Osteoblast (primary cell): ENCODE data around the gene PLXND1. TPM values are rescaled to one million over a fixed set of nuclear protein-coding genes. Genes with fewer than 3 reads are reported as not detected.
"Not testable (repeated sequence)": the region's sequence is repeated elsewhere in the genome, so short reads cannot be mapped to it uniquely, and the experiment has no call there.

Source experiments
- DNase-seq: peaks from one replicate; pipeline ENCODE4 v3.0.0; 2011; ENCODE audit warnings: low spot score, mixed read lengths; ENCODE audit not compliant: insufficient read length; ENCODE audit errors: missing footprints
- H2AFZ ChIP-seq: 2 replicates; pipeline ENCODE4 v1.6.0; 2011; ENCODE audit warnings: mild to moderate bottlenecking, low read length
- H3K27ac ChIP-seq: 2 replicates; pipeline ENCODE4 v1.5.1; 2011; ENCODE audit warnings: mild to moderate bottlenecking, low read depth, low read length, moderate library complexity
- H3K27me3 ChIP-seq: 2 replicates; pipeline ENCODE4 v1.6.0; 2012; ENCODE audit warnings: mild to moderate bottlenecking, control low read depth, inconsistent platforms, low read length, moderate library complexity; ENCODE audit not compliant: insufficient read depth
- H3K36me3 ChIP-seq: 2 replicates; pipeline ENCODE4 v1.5.1; 2011; ENCODE audit warnings: mild to moderate bottlenecking, low read length, control low read depth, moderate library complexity; ENCODE audit not compliant: insufficient read depth
- H3K4me1 ChIP-seq: 2 replicates; pipeline ENCODE4 v1.5.1; 2011; ENCODE audit warnings: mild to moderate bottlenecking, low read length, control low read depth, moderate library complexity; ENCODE audit not compliant: insufficient read depth
- H3K4me2 ChIP-seq: 2 replicates; pipeline ENCODE4 v1.6.0; 2011; ENCODE audit warnings: mild to moderate bottlenecking, low read length; ENCODE audit not compliant: insufficient read depth
- H3K4me3 ChIP-seq: fragments of 200-600 bp; sonication (generic); 3 replicates; pipeline ENCODE4 v1.5.1; 2012; ENCODE audit warnings: mild to moderate bottlenecking, low read length, inconsistent platforms; ENCODE audit not compliant: insufficient read depth
- H3K79me2 ChIP-seq: 2 replicates; pipeline ENCODE4 v1.6.0; 2012; ENCODE audit warnings: mild to moderate bottlenecking, low read length, control low read depth, inconsistent platforms; ENCODE audit not compliant: insufficient read depth
- H3K9me3 ChIP-seq: 2 replicates; pipeline ENCODE4 v1.5.1; 2011; ENCODE audit warnings: low read depth, low read length, control low read depth
- H4K20me1 ChIP-seq: 2 replicates; pipeline ENCODE4 v1.6.0; 2012; ENCODE audit warnings: mild to moderate bottlenecking, low read length, control low read depth; ENCODE audit not compliant: insufficient read depth
- CTCF ChIP-seq: IDR thresholded peaks from 2 replicates; pipeline ENCODE4 v1.5.1; 2011; ENCODE audit warnings: mild to moderate bottlenecking, low read depth, low read length, moderate library complexity; ENCODE audit errors: extremely low read depth
- total RNA-seq: library from RNA; depleted of rRNA; stranded (reverse); fragments of >200 nt; gene quantifications from 2 replicates; pipeline ENCODE4 v1.2.3, GENCODE V29; 2012

PLXND1 gene
- total RNA-seq, 1 donor: 134 TPM

GRCh38 chr3:129519449-129519848 lies 87.0 kb downstream of the PLXND1 start:
- H3K27me3 ChIP-seq: no peaks in the 10 kb centered on the region
- no peaks in the 10 kb centered on the region for H3K4me1 ChIP-seq
- H4K20me1 ChIP-seq: no peaks in the 10 kb centered on the region
- no peak overlapping the region for H3K4me2 ChIP-seq
- peaks cover 5% of the 10 kb centered on the region for H3K36me3 ChIP-seq
- no peak for DNase-seq
- H3K9me3 ChIP-seq: no peaks in the 10 kb centered on the region
- no peaks in the 10 kb centered on the region for H3K79me2 ChIP-seq
- no peak overlapping the region for H3K4me3 ChIP-seq
- no peak overlapping the region for H2AFZ ChIP-seq
- no peak overlapping the region for H3K27ac ChIP-seq
- TF ChIP-seq CTCF: no peak

DNA sequence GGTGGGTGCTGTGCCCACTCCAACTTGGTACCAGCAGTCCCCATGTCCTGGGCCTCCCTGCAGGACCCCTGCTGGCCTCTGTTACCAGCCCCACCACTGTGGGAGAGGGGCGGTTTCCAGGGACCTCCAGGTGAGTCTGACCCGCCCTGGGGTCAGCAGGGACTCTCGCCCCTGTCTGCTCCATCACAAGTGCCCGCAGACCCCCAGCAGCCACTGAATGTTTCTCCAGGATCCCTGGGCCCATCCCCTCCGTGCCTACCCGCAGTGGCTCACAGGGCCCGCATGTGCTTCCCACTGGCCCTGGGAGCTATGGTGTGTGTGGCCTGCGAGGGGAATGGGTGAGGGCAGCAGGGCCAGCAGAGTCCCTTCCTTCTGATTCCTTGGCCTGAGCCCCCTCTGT lies 87.9 kb downstream of the PLXND1 start:
- no peaks in the 10 kb centered on the region for H3K27me3 ChIP-seq
- no peaks in the 10 kb centered on the region for H3K4me1 ChIP-seq
- H3K36me3 ChIP-seq: peaks cover 5% of the 10 kb centered on the region
- H4K20me1 ChIP-seq: no peaks in the 10 kb centered on the region
- H3K27ac ChIP-seq: no peak overlapping the region
- TF ChIP-seq CTCF: no peak
- H3K4me3 ChIP-seq: no peak overlapping the region
- no peak for DNase-seq
- no peaks in the 10 kb centered on the region for H3K79me2 ChIP-seq
- no peak overlapping the region for H2AFZ ChIP-seq
- H3K4me2 ChIP-seq: no peak overlapping the region
- no peaks in the 10 kb centered on the region for H3K9me3 ChIP-seq

DNA sequence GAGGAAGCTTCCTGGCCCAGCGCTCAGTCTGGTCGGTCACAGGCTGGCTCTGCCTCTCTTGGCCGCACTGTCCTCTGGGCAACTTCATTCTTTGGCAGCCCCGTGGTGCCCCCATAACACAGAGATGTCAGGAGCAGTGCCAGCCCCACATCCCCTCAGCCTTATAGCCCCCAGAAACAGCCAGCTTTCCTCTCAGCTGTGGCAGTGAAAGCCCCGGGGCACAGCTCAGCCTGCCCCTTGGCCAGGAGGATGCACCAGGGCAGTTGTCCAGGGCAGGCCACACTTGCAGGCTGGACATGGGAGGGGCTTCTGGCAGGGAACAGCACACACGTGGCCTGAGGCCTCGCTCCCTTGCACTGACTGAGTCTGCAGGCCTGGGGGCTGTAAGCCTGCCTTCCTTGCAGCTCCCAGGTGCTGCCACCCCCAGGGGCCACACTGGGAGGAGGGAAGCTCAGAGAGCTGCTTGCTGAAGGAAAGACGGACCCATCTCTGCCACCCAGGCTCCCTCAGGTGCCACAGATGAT lies 88.4 kb downstream of the PLXND1 start:
- H3K4me3 ChIP-seq: no peak overlapping the region
- no peak overlapping the region for H3K27ac ChIP-seq
- H3K9me3 ChIP-seq: no peaks in the 10 kb centered on the region
- H2AFZ ChIP-seq: no peak overlapping the region
- no peaks in the 10 kb centered on the region for H3K4me1 ChIP-seq
- H3K4me2 ChIP-seq: no peak overlapping the region
- H4K20me1 ChIP-seq: no peaks in the 10 kb centered on the region
- no peak for DNase-seq
- H3K79me2 ChIP-seq: no peaks in the 10 kb centered on the region
- no peaks in the 10 kb centered on the region for H3K27me3 ChIP-seq
- peaks cover 5% of the 10 kb centered on the region for H3K36me3 ChIP-seq
- no peak for TF ChIP-seq CTCF

DNA sequence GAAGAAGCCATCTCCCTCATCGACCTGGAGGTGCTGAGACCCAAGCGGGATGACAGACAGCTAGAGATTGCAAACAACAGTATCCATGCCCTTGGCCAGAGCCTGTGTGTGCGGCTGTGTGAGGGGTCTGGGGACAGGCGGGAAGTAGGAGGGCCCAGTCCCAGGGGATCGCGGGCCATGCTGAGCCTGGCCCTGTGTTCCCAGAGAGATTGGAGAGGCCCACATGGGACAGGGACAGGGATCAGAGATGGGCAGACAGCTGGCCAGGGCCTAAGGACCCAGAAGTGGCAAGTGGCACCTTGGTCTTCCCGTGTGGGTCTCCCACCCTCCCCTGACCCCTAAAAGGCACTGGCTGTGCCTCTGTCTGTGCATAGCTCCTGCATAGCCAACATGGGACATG lies 89.0 kb downstream of the PLXND1 start:
- TF ChIP-seq CTCF: no peak
- DNase-seq: no peak
- no peak overlapping the region for H3K4me2 ChIP-seq

GRCh38 chr3:129515821-129516432 lies 90.5 kb downstream of the PLXND1 start:
- H2AFZ ChIP-seq, H3K4me3 ChIP-seq, H3K9me3 ChIP-seq, DNase-seq, H4K20me1 ChIP-seq, H3K79me2 ChIP-seq, H3K27me3 ChIP-seq, H3K4me1 ChIP-seq, H3K27ac ChIP-seq, H3K36me3 ChIP-seq, H3K4me2 ChIP-seq: not testable (repeated sequence)

More for the DNA sequence above, 89.0 kb downstream of the PLXND1 start:
- Histone ChIP-seq H3K27ac (no peak overlapping the region), H4K20me1 (no peaks in the 10 kb centered on the region), H3K36me3 (peaks cover 5% of the 10 kb centered on the region), H2AFZ (no peak overlapping the region), H3K27me3 (no peaks in the 10 kb centered on the region), H3K4me3 (no peak overlapping the region), H3K79me2 (no peaks in the 10 kb centered on the region), H3K9me3 (no peaks in the 10 kb centered on the region), H3K4me1 (no peaks in the 10 kb centered on the region)

GRCh38 chr3:129515108-129515820 lies 91.2 kb downstream of the PLXND1 start:
- not testable (repeated sequence) for H3K36me3 ChIP-seq, DNase-seq, H3K4me2 ChIP-seq, H3K4me3 ChIP-seq, H2AFZ ChIP-seq, H3K9me3 ChIP-seq, H4K20me1 ChIP-seq, H3K79me2 ChIP-seq, H3K27me3 ChIP-seq, H3K4me1 ChIP-seq, H3K27ac ChIP-seq
